ENCODE measurements around the gene SLC39A8.

Gene SLC39A8

GRCh38 chr4:102222838-102223409, 122.4 kb downstream of the SLC39A8 start:
- DNase-seq: no peak

GRCh38 chr4:102219129-102219528, 126.2 kb downstream of the SLC39A8 start:
- DNase-seq: no peak

GRCh38 chr4:102218656-102219055, 126.6 kb downstream of the SLC39A8 start:
- DNase-seq: no peak

GRCh38 chr4:102217775-102218355, 127.4 kb downstream of the SLC39A8 start:
- DNase-seq: no peak

- no peak for DNase-seq
Measured at GRCh38 chr4:102217345-102217744, 127.9 kb downstream of the SLC39A8 start.

GRCh38 chr4:102216666-102217065, 128.6 kb downstream of the SLC39A8 start:
- no peak for DNase-seq

- no peak for DNase-seq
Measured at GRCh38 chr4:102213031-102213430, 132.3 kb downstream of the SLC39A8 start.

All from NCI-H510A (cell line).